PC-9 (cell line): ENCODE data around the gene SYMPK. TPM values are rescaled to one million over a fixed set of nuclear protein-coding genes. Genes with fewer than 3 reads are reported as not detected.

Experiments
- BruUV-seq: library from RNA; stranded (reverse); fragments of 400-500 nt; replicated peaks from 2 replicates; lab custom pipeline; 2021; lab: Mats Ljungman, UMichigan
- CTCF ChIA-PET: fragments of 300-600 bp; sonication (Branson Sonifier 250); formaldehyde crosslinking; loops from one replicate; lab custom pipeline; 2022; ENCODE audit warnings: antibody characterized with exemption; lab: Charles Lee
- POLR2A ChIA-PET: fragments of 300-600 bp; sonication (Branson Sonifier 250); formaldehyde crosslinking; loops from one replicate; lab custom pipeline; 2022; ENCODE audit warnings: antibody characterized with exemption; ENCODE audit not compliant: unreplicated experiment; lab: Charles Lee
- DNase-seq, 2 experiments: peaks; one replicate each; pipeline versions ENCODE4 v3.0.0 to v3.0.0-alpha.2; 2015 to 2022; ENCODE audit warnings: mixed read lengths in 1 of 2
- H2AFZ ChIP-seq: fragments of 200-600 bp; sonication (generic); 2 replicates; pipeline ENCODE4 v1.8.1; 2017; ENCODE audit warnings: antibody characterized with exemption
- H3F3A ChIP-seq: fragments of 200-600 bp; sonication (generic); 2 replicates; pipeline ENCODE4 v1.8.1; 2017; ENCODE audit warnings: antibody characterized with exemption, mild to moderate bottlenecking, low read depth; ENCODE audit not compliant: insufficient read depth
- H3K27ac ChIP-seq: fragments of 200-600 bp; sonication (generic); 2 replicates; pipeline ENCODE4 v1.6.1; 2016; ENCODE audit warnings: mixed run types
- H3K27me3 ChIP-seq: fragments of 200-600 bp; sonication (generic); 2 replicates; pipeline ENCODE4 v1.6.1; 2016; ENCODE audit warnings: low read depth, mixed run types; ENCODE audit not compliant: insufficient read depth
- H3K36me3 ChIP-seq: fragments of 200-600 bp; sonication (generic); 2 replicates; pipeline ENCODE4 v1.6.1; 2016; ENCODE audit warnings: low read depth, mixed run types
- H3K4me1 ChIP-seq: fragments of 200-600 bp; sonication (generic); replicated peaks from 2 replicates; pipeline ENCODE4 v1.6.1; 2016; ENCODE audit warnings: mixed run types; ENCODE audit not compliant: insufficient read depth
- H3K4me2 ChIP-seq: fragments of 200-600 bp; sonication (generic); 2 replicates; pipeline ENCODE4 v1.6.1; 2017; ENCODE audit warnings: mixed run types
- H3K4me3 ChIP-seq: fragments of 200-600 bp; sonication (generic); 2 replicates; pipeline ENCODE4 v1.6.1; 2016; ENCODE audit warnings: mixed run types
- H3K79me2 ChIP-seq: fragments of 200-600 bp; sonication (generic); 2 replicates; pipeline ENCODE4 v1.6.1; 2017; ENCODE audit warnings: low read depth, mixed run types
- H3K9me2 ChIP-seq: fragments of 200-600 bp; sonication (generic); 2 replicates; pipeline ENCODE4 v1.8.1; 2017; ENCODE audit warnings: mild to moderate bottlenecking; ENCODE audit not compliant: insufficient read depth
- H3K9me3 ChIP-seq: fragments of 200-600 bp; sonication (generic); 2 replicates; pipeline ENCODE4 v1.8.1; 2016; ENCODE audit warnings: low read depth; ENCODE audit not compliant: insufficient read depth
- H4K20me1 ChIP-seq: fragments of 200-600 bp; sonication (generic); 2 replicates; pipeline ENCODE4 v1.8.1; 2017; ENCODE audit not compliant: insufficient read depth
- CTCF ChIP-seq: fragments of 200-600 bp; sonication (generic); conservative IDR thresholded peaks from 2 replicates; pipeline ENCODE4 v1.6.1; 2017; ENCODE audit warnings: mixed run types, antibody characterized with exemption, mild to moderate bottlenecking, moderate library complexity
- EZH2 ChIP-seq: fragments of 200-600 bp; sonication (generic); IDR thresholded peaks from 2 replicates; pipeline ENCODE4 v1.8.0; 2017; ENCODE audit warnings: antibody characterized with exemption, low read depth
- intact Hi-C: fragments of 100-400 bp; cut with micrococcal nuclease; formaldehyde crosslinking; loops from one replicate; pipeline ENCODE4 v1.10.0; 2022; ENCODE audit not compliant: unreplicated experiment
- total RNA-seq: library from RNA; stranded (reverse); gene quantifications from 2 replicates; pipeline ENCODE4 v1.2.3, GENCODE V29; 2021

Gene SYMPK
- total RNA-seq, 1 experiment from 2014 or later, result 85.5 TPM

GRCh38 chr19:45798995-45799517 lies 63.9 kb downstream of the SYMPK start:
- Histone ChIP-seq H2AFZ (no peak overlapping the region), H3K4me2 (peak overlapping the region; percentile 44), H3K9me3 (no peaks in the 10 kb centered on the region), H3K4me3 (no peak overlapping the region), H4K20me1 (no peaks in the 10 kb centered on the region), H3K36me3 (no peaks in the 10 kb centered on the region), H3F3A (peaks cover 22% of the 10 kb centered on the region; the same call in 1 of the 2 replicates), H3K27ac (0 out of 2 replicates have a peak overlapping the region, but pooled peaks have one; percentile 1), H3K4me1 (peaks cover 13% of the 10 kb centered on the region), H3K9me2 (no peaks in the 10 kb centered on the region), H3K79me2 (no peaks in the 10 kb centered on the region), H3K27me3 (no peaks in the 10 kb centered on the region)
- POLR2A ChIA-PET, result interaction anchor here (0.6 to 1.3 kb wide), 3 partner anchors 30 to 84 kb away, joined by 3 to 10 read pairs (median 6); partner anchors contain the start of gene SIX5
- CTCF ChIA-PET, result interaction anchor here (0.7 to 1.6 kb wide), 7 partner anchors 17 to 157 kb away, joined by 3 to 13 read pairs (median 4); partner anchors contain the start of genes DMPK and SIX5
- DNase-seq, result peak; percentile 58 to 75
- BruUV-seq, result no TSS peak
- TF ChIP-seq CTCF (peak; percentile 95), EZH2 (no peak)
- intact Hi-C loops, result loop anchor here (1.0 kb wide), 1 partner anchor 29 kb away; no protein-coding TSS in a partner anchor

DNA sequence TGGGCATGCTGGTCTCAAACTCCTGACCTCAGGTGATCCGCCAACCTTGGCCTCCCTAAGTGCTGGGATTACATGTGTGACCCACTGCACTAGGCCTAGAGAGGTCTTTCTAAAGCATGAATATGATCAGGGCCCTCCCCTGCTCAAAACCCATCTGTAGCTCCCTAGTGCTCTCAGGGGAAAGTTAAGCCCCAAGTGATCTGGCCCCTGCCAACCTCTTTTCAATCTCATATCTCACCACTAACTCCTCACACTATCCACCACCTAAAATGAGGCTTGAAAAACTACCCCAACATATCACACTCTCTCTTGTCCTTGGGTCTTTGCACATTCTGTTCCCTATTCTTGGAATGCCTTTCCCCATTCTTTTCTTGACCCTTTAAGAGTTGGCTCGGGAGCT lies 68.3 kb downstream of the SYMPK start:
- ChIA-PET POLR2A (no interaction called here), CTCF (interaction anchor here (0.5 kb wide), 1 partner anchor 12 kb away, joined by 4 read pairs; the partner anchor contains the start of gene DMPK)
- Histone ChIP-seq H3K27me3 (no peaks in the 10 kb centered on the region), H3K27ac (no peak overlapping the region), H3K4me1 (peaks cover 24% of the 10 kb centered on the region), H2AFZ (no peak overlapping the region), H3K36me3 (peaks cover 4% of the 10 kb centered on the region; the same call in 1 of the 2 replicates), H3K4me3 (no peak overlapping the region), H4K20me1 (no peaks in the 10 kb centered on the region), H3K9me2 (no peaks in the 10 kb centered on the region), H3K4me2 (no peak overlapping the region), H3F3A (peaks cover 20% of the 10 kb centered on the region; the same call in 1 of the 2 replicates), H3K9me3 (no peaks in the 10 kb centered on the region), H3K79me2 (peaks cover 20% of the 10 kb centered on the region)
- DNase-seq, result no peak
- no TSS peak for BruUV-seq
- intact Hi-C loops, result no loop called here
- TF ChIP-seq CTCF, result no peak
- no peak for TF ChIP-seq EZH2

DNA sequence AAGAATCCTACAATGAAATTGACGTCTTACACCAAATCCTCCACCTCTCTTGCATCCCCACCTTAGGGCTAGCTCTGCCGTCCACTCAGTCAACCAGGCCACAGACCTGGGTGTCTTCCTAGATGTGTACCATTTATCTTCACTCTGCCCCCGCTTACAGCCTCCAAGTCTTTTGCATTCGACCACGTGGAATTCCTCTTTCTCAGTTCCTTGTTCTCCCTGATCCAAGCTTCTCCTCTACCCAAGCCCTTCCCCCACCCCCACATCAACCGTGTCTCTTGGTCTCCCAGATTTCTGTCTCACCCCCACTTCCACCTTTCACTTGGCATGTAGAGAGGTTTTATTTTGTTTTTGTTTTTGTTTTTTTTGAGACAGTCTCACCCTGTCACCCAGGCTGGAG lies 69.1 kb downstream of the SYMPK start:
- intact Hi-C loops, result no loop called here

More for the DNA sequence above, 69.1 kb downstream of the SYMPK start:
- no TSS peak for BruUV-seq
- Histone ChIP-seq H3K9me3 (no peaks in the 10 kb centered on the region), H3K9me2 (no peaks in the 10 kb centered on the region), H3K27ac (no peak overlapping the region), H4K20me1 (no peaks in the 10 kb centered on the region), H3K4me3 (no peak overlapping the region), H3F3A (peaks cover 14% of the 10 kb centered on the region; the same call in 1 of the 2 replicates), H2AFZ (no peak overlapping the region), H3K4me1 (peaks cover 18% of the 10 kb centered on the region), H3K79me2 (peaks cover 27% of the 10 kb centered on the region), H3K36me3 (peaks cover 11% of the 10 kb centered on the region), H3K27me3 (no peaks in the 10 kb centered on the region), H3K4me2 (no peak overlapping the region)
- TF ChIP-seq EZH2 (no peak), CTCF (no peak)
- POLR2A ChIA-PET, result interaction anchor here (0.5 kb wide), 1 partner anchor 20 kb away, joined by 7 read pairs; no protein-coding TSS in a partner anchor
- CTCF ChIA-PET, result no interaction called here
- no peak for DNase-seq
